RWPE1 (cell line): ENCODE data around the gene APLNR.

ENCODE experiments used
- CTCF ChIA-PET: fragments of 350-600 bp; sonication (Branson Sonifier 250); formaldehyde crosslinking; extraction: SDS; loops from one replicate; lab custom pipeline; 2021; lab: Yijun Ruan, JAX
- POLR2A ChIA-PET: fragments of 400-600 bp; formaldehyde crosslinking; extraction: SDS; loops from one replicate; lab custom pipeline; 2020; ENCODE audit warnings: antibody characterized with exemption; ENCODE audit not compliant: low non-redundant PET; lab: Yijun Ruan, JAX
- DNase-seq: peaks from one replicate; pipeline ENCODE4 v3.0.0; 2012; ENCODE audit warnings: low spot score
- H3K27ac ChIP-seq: fragments of 450-650 bp; 2 replicates; pipeline ENCODE4 v1.5.1; 2017
- CTCF ChIP-seq: fragments of 450-650 bp; conservative IDR thresholded peaks from 2 replicates; pipeline ENCODE4 v1.5.1; 2017; ENCODE audit warnings: low read depth, mild to moderate bottlenecking

The APLNR gene

GRCh38 chr11:57255618-57256017 lies 18.6 kb upstream of the APLNR start:
- H3K27ac ChIP-seq: no peak overlapping the region
- CTCF ChIA-PET: no interaction called here
- POLR2A ChIA-PET: no interaction called here
- no peak for DNase-seq
- TF ChIP-seq CTCF: no peak

DNA sequence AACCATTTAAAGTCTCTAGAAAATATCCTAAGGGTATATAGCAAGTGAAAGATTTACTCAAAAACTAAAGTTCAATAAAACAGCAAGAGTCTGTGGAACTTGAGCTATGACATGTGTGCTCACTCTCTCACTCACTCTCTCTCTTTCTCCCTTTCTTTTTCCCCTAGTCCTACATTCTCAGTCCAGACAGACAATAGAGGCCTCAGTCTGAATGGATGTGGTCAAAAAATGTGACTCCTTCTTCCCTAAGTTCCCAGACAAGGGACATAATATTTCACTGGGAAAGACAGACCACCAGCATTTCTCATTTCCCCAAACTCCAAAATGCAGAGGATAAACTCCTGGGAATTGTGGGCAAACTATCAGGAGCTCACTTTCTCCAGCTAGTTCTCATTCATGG lies 17.6 kb upstream of the APLNR start:
- TF ChIP-seq CTCF: no peak
- ChIA-PET POLR2A (no interaction called here), CTCF (no interaction called here)
- DNase-seq: no peak
- H3K27ac ChIP-seq: no peak overlapping the region

DNA sequence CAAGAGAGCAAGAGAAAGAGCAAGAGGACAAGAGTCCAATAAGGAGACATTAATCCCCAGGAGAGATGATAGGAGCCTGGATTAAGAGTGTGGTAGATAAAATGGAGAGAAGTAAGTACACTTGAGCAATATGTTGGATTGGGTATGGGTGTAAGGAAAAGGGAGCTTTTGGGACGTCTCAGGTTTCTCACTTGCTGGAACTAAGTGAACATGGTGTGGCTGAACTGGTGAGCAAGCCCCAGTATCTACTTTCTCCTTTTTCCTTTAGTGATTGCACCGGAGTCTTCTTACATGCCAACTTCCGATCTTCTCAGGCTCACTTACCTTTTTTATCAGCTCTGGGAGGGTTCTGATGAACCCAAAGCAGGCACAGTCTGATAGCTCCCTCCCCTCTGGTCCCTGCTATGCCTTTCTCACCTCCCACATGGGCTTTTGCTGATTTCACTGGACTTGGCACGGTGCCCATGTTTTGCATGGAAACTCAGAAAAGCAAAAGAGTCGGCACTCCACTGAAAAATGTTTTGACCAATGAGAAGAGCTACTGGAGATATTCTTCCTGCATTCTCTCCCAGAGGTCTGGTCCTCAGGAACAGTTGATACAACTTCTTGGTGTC lies 14.5 kb upstream of the APLNR start:
- CTCF ChIA-PET: interaction anchor here (0.8 to 2.3 kb wide), 3 partner anchors 18 to 410 kb away, joined by 3 to 10 read pairs (median 4); no protein-coding TSS in a partner anchor
- DNase-seq: no peak
- POLR2A ChIA-PET: no interaction called here
- no peak overlapping the region for H3K27ac ChIP-seq
- no peak for TF ChIP-seq CTCF

DNA sequence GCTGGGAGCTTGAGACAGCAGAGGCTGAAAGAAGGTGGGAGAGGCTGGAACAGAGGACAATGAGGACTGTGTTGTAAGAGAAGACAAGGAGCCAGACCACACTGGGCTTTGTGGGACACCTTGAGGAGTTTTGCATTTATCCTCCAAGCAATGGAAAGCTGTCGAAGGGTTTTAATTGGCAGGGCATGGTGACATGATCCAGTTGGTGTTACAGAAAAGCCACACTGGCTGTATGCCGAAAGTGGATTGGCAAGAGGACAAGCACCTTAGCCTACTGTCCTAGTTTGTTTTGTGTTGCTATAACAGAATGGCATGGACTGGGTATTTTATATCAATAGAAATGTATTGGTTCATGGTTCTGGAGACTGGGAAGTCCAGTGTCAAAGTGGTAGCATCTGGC lies 14.0 kb upstream of the APLNR start:
- ChIA-PET POLR2A (no interaction called here), CTCF (interaction anchor here (0.6 to 2.3 kb wide), 3 partner anchors 27 to 410 kb away, joined by 3 to 10 read pairs (median 4); no protein-coding TSS in a partner anchor)
- DNase-seq: no peak
- H3K27ac ChIP-seq: no peak overlapping the region
- no peak for TF ChIP-seq CTCF

- peak; percentile 48 for DNase-seq
- peak; percentile 83 for TF ChIP-seq CTCF
- H3K27ac ChIP-seq: peak overlapping the region; percentile 60
- POLR2A ChIA-PET: no interaction called here
- CTCF ChIA-PET: interaction anchor here (0.6 to 2.5 kb wide), 41 partner anchors 9 to 736 kb away, joined by 3 to 78 read pairs (median 5); no protein-coding TSS in a partner anchor
Measured at GRCh38 chr11:57249384-57250319, 12.6 kb upstream of the APLNR start.

GRCh38 chr11:57248780-57249383 lies 11.8 kb upstream of the APLNR start:
- no peak; the same call in 1 of the 2 replicates for TF ChIP-seq CTCF
- CTCF ChIA-PET: interaction anchor here (0.6 to 2.5 kb wide), 26 partner anchors 8 to 624 kb away, joined by 3 to 78 read pairs (median 4); no protein-coding TSS in a partner anchor
- DNase-seq: peak; percentile 59
- peak overlapping the region; percentile 60 for H3K27ac ChIP-seq
- POLR2A ChIA-PET: no interaction called here
